Upper lobe of right lung (tissue), 1 donor: Measurements from ENCODE around the gene PIGA. TPM values are rescaled to one million over a fixed set of nuclear protein-coding genes. Genes with fewer than 3 reads are reported as not detected.
A peak's percentile ranks its signal among the peaks of the same experiment; 100 is the strongest.

Experiments used
- ATAC-seq: fragments of 200-7000 bp; cut with Tn5 transposase; one replicate; pipeline ENCODE4 v1.9.1; 2020; ENCODE audit warnings: mild to moderate bottlenecking, moderate library complexity
- DNase-seq: peaks from one replicate; pipeline ENCODE4 v3.0.0-alpha.2; 2020
- H3K27ac ChIP-seq: fragments of 200-600 bp; one replicate; pipeline ENCODE4 v1.8.0; 2022
- H3K27me3 ChIP-seq: fragments of 200-600 bp; one replicate; pipeline ENCODE4 v1.8.0; 2022; ENCODE audit warnings: mild to moderate bottlenecking
- H3K36me3 ChIP-seq: fragments of 200-600 bp; one replicate; pipeline ENCODE4 v1.8.0; 2022
- H3K4me1 ChIP-seq: fragments of 200-600 bp; one replicate; pipeline ENCODE4 v1.8.0; 2022
- H3K4me3 ChIP-seq: fragments of 200-600 bp; one replicate; pipeline ENCODE4 v1.8.0; 2022; ENCODE audit warnings: mild to moderate bottlenecking
- H3K9me3 ChIP-seq: fragments of 200-600 bp; one replicate; pipeline ENCODE4 v1.8.0; 2022
- intact Hi-C: fragments of 100-400 bp; cut with DNase I; formaldehyde crosslinking; loops from one replicate; pipeline ENCODE4 v1.11.0; 2022
- long read RNA-seq: library from polyadenylated mRNA; unstranded; transcript quantifications from one replicate; pipeline ENCODE4 v2.0.0, GENCODE V29; 2021
- total RNA-seq: library from RNA; stranded (reverse); fragmentation: NEBNext Ultra II Directional; extraction: Animal tissue kit (Norgen Biotek cat#: 25700); gene quantifications from one replicate; pipeline ENCODE4 v1.2.1, GENCODE V29; 2021
- TF ChIP-seq, protein P1 (sequence below): fragments of 200-600 bp; IDR thresholded peaks from one replicate; pipeline ENCODE4 v1.8.0; 2022; ENCODE audit warnings: antibody characterized with exemption
- donor health status: DM: no; HTN: yes; CAD: no; lungs with severe emphysema.

Gene PIGA, protein sequence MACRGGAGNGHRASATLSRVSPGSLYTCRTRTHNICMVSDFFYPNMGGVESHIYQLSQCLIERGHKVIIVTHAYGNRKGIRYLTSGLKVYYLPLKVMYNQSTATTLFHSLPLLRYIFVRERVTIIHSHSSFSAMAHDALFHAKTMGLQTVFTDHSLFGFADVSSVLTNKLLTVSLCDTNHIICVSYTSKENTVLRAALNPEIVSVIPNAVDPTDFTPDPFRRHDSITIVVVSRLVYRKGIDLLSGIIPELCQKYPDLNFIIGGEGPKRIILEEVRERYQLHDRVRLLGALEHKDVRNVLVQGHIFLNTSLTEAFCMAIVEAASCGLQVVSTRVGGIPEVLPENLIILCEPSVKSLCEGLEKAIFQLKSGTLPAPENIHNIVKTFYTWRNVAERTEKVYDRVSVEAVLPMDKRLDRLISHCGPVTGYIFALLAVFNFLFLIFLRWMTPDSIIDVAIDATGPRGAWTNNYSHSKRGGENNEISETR
- total RNA-seq = 29.4 TPM
- long read RNA-seq, partial matches to known transcripts = 0 of 3 reads
- long read RNA-seq, other reads (novel, unspliced or antisense) = 0 of 3 reads

DNA sequence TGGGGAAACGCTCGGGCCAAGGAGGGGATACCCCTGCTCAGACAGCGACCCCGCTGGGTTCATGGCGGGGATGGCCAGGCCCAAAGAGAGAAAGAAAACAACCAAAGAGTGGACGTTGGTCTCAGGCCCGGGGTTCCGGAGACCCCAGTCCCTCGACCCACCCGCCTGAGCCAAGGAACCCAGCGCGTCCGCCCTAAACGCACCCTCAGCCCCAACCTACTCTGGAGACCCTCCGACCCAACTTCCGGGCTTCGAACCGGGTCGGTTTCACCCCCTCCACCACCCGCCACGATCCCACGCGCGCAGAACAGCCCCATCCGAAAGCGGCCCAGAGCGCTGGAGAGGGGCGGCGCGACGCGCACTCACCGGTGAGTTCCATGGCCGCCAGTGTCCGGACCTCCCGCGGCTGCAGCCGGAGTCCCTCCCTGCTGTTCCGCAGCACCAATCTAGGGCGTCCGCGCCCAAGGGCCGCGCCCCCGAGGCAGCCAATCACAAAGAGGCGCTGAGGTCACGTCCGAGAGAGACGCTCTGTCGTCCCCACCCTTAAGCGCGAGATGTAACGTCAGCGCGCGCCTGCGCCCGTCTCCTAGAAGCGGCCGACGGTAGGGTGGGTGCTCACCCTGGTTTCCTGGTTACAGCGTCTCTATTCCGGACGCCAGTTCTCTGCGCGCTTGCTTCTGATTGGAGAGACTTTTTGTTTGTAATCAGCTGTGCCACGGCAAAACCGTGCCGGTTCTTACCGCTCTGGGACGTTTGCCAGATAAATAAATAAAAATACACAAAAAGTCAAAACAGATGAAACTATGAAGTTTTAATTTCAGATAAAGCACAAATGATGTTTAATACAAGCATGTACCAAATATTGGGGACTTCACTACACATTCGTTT is at the start of gene PIGA:
Gene PIGA, minus strand, starts transcription at position 389 of the 888 bp plus-strand sequence. CDS start 3,593 bp downstream, outside the sequence.
- DNase-seq = peak; percentile 97
- TF ChIP-seq, protein P1, sequence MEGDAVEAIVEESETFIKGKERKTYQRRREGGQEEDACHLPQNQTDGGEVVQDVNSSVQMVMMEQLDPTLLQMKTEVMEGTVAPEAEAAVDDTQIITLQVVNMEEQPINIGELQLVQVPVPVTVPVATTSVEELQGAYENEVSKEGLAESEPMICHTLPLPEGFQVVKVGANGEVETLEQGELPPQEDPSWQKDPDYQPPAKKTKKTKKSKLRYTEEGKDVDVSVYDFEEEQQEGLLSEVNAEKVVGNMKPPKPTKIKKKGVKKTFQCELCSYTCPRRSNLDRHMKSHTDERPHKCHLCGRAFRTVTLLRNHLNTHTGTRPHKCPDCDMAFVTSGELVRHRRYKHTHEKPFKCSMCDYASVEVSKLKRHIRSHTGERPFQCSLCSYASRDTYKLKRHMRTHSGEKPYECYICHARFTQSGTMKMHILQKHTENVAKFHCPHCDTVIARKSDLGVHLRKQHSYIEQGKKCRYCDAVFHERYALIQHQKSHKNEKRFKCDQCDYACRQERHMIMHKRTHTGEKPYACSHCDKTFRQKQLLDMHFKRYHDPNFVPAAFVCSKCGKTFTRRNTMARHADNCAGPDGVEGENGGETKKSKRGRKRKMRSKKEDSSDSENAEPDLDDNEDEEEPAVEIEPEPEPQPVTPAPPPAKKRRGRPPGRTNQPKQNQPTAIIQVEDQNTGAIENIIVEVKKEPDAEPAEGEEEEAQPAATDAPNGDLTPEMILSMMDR = no peak
- Histone ChIP-seq H3K27ac (peak within 1 kb of the TSS; percentile 94), H3K9me3 (no peaks in the 10 kb centered on the region), H3K4me1 (no peaks in the 10 kb centered on the region), H3K4me3 (peak within 1 kb of the TSS; percentile 68), H3K36me3 (peaks cover 9% of the 10 kb centered on the region), H3K27me3 (no peaks in the 10 kb centered on the region)
- intact Hi-C loops = no loop called here
- ATAC-seq = peak; percentile 100

- Histone ChIP-seq H3K36me3 (no peaks in the 10 kb centered on the region), H3K27ac (no peak within 1 kb of the TSS), H3K9me3 (no peaks in the 10 kb centered on the region), H3K27me3 (no peaks in the 10 kb centered on the region), H3K4me1 (no peaks in the 10 kb centered on the region), H3K4me3 (peak within 1 kb of the TSS; percentile 32)
- TF ChIP-seq, protein P1 = no peak
- intact Hi-C loops = no loop called here
- no peak for ATAC-seq
- DNase-seq = no peak
Measured at GRCh38 chrX:15384304-15384703, 49.0 kb upstream of the PIGA start, which contains the start of gene VEGFD. TSS of gene VEGFD (minus strand) at chrX:15384413. CDS start at chrX:15383946, 467 bp downstream.

DNA sequence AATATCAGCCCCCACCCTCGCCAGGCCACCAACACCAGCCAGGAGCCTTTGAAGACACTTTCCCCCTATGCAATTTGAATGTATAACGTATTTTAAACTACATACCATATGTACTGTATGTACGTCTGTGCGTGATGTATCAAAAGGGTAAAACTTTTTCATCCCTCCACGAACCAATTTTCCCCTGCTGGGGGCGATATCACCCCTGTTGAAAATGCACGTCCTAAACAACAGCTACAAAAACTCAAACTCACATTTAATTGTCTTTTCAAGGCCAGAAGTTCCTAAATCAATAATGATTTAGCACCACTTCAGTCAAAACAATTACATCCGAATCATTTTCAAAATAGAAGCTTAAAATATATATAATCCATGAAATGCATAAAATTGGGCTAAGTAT is 47.5 kb upstream of the PIGA start:
- DNase-seq (no peak), ATAC-seq (no peak)
- Histone ChIP-seq H3K36me3 (no peaks in the 10 kb centered on the region), H3K9me3 (no peaks in the 10 kb centered on the region), H3K27me3 (no peaks in the 10 kb centered on the region), H3K27ac (no peak overlapping the region), H3K4me3 (peak overlapping the region; percentile 32), H3K4me1 (no peaks in the 10 kb centered on the region)
- intact Hi-C loops = no loop called here
- TF ChIP-seq, protein P1 = no peak

- intact Hi-C loops = no loop called here
- DNase-seq (no peak), ATAC-seq (no peak)
- no peak overlapping the region for H3K27ac ChIP-seq
- H3K4me3 ChIP-seq = no peak overlapping the region
- no peaks in the 10 kb centered on the region for H3K9me3 ChIP-seq
- H3K4me1 ChIP-seq = no peaks in the 10 kb centered on the region
- no peaks in the 10 kb centered on the region for H3K36me3 ChIP-seq
- TF ChIP-seq, protein P1 = no peak
- no peaks in the 10 kb centered on the region for H3K27me3 ChIP-seq
Measured at GRCh38 chrX:15376956-15377355, 41.6 kb upstream of the PIGA start.

GRCh38 chrX:15373976-15374375 is 38.7 kb upstream of the PIGA start:
- DNase-seq (no peak), ATAC-seq (no peak)
- no peak overlapping the region for H3K27ac ChIP-seq
- H3K4me1 ChIP-seq = no peaks in the 10 kb centered on the region
- H3K27me3 ChIP-seq = no peaks in the 10 kb centered on the region
- TF ChIP-seq, protein P1 = no peak
- no peaks in the 10 kb centered on the region for H3K9me3 ChIP-seq
- no peaks in the 10 kb centered on the region for H3K36me3 ChIP-seq
- H3K4me3 ChIP-seq = no peak overlapping the region
- intact Hi-C loops = no loop called here
